DMS79 treated with DMSO at 0.1 percent for 48 hours (cell line): Measurements from ENCODE around the gene ASPN.

Experiments
- DNase-seq: peaks from one replicate; lab custom pipeline; 2025; lab: John Stamatoyannopoulos, UW

Gene ASPN

GRCh38 chr9:92482329-92482728 lies at the start of gene ASPN:
Gene ASPN (minus strand): TSS chr9:92482506.
- DNase-seq = no peak

DNA sequence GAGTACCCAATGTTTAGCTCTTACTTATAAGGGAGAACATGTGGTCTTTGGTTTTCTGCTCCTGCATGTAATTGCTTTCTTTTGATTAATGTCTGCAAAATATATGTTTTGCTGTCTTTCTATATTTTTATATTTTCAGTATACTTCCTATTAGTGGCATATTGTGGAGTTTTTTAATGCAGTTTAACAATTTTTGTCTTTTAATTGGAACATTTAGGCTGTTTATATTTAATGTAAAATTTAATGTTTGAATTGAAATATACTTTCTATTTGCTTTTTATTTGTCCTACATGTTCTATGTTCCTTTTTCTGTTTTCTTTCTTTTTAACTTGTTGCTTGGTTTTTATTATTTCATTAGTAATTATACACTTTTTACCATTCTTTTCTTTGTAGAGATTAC lies 48.6 kb upstream of the ASPN start:
- no peak for DNase-seq

DNA sequence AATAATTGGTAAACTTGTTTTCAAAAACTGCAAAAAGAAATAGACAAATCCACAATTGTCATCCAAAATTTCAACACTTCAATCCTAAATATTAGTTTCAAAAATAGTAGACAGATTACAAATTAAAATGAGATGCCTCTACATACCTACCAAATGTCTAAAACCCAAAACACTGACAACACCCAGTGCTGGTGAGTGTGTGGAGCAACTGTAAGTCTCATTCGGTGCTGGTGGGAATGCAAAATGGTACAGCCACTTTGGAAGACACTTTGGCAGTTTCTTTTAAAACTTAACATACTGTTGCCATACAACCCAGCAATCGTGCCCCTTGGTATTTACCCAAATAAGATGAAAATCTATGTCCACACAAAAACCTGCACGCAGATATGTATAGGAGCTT lies 46.8 kb upstream of the ASPN start:
- DNase-seq = no peak

DNA sequence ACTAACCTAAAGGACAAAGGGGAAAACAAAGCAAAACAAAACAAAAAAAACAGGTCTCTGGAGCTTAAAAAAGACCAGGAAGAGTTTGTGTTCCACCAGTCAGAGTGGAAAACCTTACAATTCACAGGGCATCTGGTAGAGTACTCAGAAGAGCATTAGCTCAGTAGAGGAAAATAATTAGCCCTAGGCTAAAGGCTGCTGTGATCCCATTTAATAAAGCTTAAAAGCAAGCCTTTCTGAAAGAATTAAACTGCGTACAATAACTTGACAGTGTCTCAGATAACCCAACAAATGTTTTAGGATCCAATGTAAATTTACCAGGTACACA lies 46.2 kb upstream of the ASPN start:
- no peak for DNase-seq

GRCh38 chr9:92527832-92528521 lies 45.7 kb upstream of the ASPN start:
- no peak for DNase-seq

DNA sequence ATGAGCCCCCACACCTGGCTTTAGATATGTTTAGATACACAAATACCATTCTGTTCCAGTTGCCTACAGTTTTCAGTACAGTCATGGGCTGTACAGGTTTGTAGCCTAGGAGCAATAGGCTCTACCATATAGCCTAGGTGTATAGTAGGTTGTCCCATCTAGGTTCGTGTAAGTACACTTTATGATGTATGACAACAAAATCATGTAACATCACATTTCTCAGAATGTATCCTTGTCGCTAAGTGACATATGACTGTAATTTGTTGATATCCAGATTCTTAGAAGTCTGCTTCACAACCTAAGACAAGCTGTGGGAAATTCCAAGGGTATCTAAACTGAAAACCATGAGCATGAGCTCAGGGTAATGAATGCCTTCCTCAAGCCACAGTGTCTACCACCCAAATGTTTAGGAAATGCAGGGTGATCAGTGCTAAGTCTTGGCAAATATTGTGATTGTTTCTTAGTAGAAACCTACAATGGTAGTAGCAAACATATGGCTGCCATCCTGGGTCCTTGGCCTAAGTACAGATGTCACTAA lies 45.1 kb upstream of the ASPN start:
- no peak for DNase-seq

- DNase-seq = no peak
These were observed 43.0 kb upstream of the ASPN start for GRCh38 chr9:92525306-92525705.

DNA sequence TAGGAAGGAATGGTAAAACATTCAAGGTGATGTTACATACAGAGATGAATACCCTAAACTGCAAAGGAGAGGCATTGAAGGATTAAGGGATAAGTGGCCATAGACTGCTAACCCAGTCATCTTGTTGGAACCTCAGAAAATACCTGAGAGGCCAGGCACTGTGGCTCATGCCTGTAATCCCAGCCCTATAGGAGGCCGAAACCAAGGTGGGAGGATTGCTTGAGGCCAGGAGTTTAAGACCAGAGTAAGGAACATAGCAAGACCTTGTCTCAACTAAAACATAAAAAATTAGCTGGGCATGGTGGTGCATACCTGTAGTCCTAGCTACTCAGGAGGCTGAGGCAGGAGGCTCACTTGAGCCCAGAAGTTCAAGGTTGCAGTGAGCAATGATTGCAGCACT lies 42.6 kb upstream of the ASPN start:
- DNase-seq = no peak

DNA sequence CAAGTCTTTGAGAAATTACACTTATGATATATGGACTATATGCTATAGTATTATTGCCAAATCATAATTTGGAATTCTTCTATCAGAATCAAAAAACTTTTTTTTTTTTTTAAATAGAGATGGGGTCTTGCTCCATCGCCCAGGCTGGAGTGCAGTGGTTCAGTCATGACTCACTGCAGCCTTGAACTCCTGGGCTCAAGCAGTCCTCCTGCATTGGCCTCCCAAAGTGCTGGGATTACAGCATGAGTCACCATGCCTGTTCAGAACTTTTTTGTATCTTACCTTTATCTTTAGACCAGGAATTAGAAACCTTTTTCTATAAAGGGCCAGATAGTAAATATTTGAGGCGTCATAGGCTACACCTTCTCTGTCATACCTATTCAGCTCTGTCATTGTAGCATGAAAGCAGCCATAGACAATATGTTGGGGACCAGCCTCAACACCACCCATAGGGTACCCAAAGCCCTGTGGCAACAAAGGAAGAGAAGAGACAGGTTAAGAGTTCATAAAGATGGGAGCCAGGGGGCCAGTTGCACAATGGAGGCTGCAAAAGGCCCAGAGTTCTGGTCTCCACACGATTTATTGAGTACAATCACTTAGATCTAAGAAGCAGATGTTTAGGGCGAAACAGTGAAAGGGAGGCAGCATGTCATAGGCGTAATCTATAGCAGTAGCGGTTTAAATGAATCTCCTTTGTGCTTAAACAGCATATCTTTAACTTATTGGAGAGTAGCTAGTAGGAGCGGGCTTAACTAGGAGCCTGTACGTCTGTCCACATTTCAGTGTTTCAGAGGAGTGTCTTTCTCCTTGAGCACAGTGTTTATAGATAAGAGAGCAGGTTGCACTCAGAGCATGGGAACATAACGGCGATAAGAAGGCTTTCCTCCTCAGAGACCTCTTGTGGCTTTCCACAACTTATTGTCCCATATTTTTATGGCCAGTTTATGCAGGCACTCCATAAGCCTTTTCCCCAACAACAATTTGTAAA lies 41.0 kb upstream of the ASPN start:
- no peak for DNase-seq

DNA sequence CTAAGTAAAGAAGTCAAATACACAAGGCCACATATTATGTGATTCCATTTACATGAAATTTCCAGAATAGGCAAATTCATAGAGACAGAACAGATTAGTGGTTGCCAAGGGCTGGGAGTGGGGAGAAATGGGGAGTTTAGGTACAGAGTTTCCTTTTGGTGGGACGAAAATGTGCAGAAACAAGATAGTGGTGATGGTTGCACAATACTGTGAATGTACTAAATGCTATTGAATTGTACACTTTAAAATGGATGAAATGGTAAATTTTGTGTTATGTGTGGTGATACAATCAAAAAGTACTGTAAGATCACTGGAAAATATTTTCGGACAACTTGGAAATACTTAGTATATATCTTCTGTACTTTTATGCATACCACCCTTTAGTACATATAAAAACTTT lies 38.5 kb upstream of the ASPN start:
- DNase-seq = no peak

DNA sequence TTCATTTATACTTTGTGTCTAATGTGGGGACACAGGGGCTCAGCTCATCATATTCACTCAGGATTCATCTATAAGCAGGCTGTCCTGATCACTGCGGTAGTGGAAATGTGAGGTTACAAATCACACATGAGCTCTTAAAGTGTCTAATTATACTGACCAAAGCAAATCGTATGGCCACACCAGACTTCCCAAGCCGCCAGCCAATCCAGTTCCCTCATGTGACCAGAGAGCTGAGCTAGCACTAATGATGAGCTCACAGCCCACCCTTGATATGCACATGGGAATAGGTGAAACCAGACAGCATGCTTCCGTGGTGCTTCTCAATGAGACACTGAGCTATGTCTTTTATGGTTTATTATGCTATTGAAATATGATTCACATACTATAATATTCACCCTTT lies 35.9 kb upstream of the ASPN start:
- no peak for DNase-seq

GRCh38 chr9:92517046-92517445 lies 34.7 kb upstream of the ASPN start:
- DNase-seq = no peak

DNA sequence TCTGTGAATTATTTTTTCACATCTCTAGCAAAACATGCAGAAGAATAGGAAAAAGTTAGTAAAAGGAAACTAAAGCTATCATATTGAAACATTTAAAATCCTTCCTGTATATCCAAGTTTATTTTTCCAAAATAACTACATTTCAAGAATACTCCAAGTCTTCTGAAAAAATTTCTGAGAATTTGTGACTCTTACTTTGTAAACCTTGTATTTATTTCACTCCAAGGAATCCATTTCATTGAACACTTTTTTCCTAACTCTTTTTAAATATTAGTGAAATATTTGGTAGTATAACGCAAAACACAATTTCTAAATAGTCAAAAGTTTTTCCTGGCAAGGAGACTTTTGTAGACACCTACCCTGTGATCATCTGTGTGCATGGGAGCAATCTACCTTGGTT lies 34.2 kb upstream of the ASPN start:
- DNase-seq = no peak

GRCh38 chr9:92514635-92515034 lies 32.3 kb upstream of the ASPN start:
- no peak for DNase-seq

DNA sequence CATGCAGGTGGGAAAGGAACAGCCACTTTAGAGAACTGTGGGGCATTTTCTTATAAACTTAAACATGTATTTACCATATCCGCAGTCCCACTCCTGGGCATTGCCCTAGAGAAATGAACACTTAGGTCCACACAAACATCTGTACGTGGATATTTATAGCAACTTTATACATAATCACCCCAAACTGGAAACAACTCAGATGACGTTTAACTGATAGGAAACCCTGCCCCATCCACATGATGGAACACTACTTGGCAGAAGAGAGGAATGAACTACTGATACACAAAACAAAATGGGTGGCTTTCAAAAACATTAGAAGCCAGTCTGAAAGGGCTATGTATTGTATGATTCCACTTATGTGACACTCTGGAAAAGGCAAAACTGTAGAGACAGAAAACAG lies 31.0 kb upstream of the ASPN start:
- no peak for DNase-seq

GRCh38 chr9:92512622-92513021 lies 30.3 kb upstream of the ASPN start:
- DNase-seq = no peak

DNA sequence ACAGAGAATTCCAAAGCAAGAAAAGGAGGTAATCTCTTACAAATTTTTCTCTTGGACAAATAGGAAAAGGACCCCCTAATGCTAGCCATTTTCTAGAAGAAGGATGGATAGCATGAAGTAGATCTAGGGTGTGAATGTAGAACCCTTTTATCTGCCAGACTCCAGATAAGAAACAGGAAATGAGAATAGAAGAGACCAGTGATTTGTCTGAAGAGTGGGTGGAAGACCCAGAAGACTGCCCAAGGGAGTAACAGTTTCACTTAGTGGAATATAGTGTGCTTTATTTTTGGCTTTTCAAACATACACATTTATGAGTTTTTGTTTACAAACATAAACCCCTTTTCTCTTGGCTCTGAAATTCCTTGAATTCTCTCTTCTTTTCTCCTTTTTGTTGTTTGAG lies 28.4 kb upstream of the ASPN start:
- no peak for DNase-seq

DNA sequence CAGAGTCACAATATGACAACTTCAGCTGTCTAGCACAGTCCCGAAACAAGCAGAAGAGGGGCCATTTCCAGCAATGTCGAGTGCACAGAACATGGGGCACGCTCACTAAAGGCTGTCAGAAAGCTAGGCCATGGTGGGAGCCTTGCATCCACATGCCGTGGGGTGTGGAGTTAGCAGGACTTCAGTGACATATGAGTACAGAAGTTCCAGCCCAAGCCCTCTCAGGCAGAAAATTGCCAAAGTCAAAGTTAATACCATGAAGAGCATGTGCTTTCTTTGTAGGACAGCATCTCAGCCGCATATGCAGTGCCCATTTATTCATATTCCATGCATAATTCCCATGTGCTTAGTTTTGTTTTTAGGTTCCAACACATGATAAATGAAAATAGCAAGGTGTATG lies 26.7 kb upstream of the ASPN start:
- DNase-seq = no peak

DNA sequence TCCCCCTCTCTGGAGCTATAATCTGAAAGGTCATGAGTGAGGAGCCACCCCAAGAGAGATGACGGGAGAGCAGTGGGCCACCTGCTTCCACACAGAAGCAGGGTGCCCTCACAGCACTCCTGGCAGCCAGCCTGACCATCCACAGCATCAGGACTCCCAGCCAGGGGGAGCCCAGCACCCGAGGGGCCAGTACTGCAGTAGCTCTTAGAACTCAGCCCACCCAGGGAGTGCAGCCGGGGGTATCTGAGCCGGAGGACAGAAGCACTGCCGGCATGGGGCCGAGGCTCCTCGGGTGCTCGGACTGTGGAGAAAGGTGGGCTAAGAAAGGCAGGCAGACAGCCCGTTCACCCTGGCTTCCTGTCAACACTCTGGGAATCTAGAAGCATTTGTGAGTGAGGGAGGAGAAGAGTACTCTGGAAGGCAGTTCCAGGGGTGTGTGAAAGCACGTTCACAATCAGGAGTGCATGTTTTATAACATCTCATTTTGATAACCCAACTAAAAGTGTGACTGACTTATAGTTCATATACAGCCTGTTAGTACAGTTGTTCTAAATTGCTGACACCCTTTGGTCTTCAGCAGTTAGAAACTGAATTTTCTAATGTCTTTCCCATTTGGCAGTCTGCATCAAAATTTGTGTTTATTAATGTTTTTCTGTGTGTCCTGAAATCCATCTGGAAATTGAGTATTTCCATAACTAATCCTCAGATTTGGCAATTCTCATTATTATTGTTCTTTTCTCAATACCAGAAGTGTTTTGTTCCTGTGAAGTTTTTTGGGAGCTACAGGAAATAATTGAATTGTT lies 25.9 kb upstream of the ASPN start:
- DNase-seq = no peak

DNA sequence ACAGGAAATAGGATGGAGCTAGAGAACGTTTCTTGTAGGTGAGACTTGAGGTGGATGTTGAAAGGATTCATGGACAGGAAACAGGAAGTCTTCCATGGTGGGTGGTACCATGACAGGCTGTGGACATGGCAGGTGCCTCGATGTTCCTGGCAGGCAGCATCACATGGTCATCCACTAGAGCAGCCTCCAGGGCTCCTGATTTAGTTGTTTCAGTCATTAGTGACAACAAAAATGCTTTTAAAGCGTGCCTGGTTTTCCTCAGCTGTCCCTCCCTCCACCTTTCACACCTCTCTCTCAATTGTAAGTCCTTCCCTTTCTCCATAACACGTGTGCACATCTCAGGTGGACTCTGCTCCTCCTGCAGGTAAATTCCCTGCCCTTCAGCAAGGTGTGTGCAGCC lies 25.2 kb upstream of the ASPN start:
- no peak for DNase-seq

- DNase-seq = no peak
These were observed 24.7 kb upstream of the ASPN start for GRCh38 chr9:92507005-92507404.

- no peak for DNase-seq
These were observed 24.0 kb upstream of the ASPN start for GRCh38 chr9:92506184-92506857.
